HEK293T (cell line): ENCODE measurements around the gene HIRA.

Experiments used
- ARNT ChIP-seq: fragments of 450-650 bp; IDR thresholded peaks from 2 replicates; pipeline ENCODE4 v1.6.1; 2017; ENCODE audit warnings: mild to moderate bottlenecking
- BHLHE40 ChIP-seq: fragments of 450-650 bp; IDR thresholded peaks from 2 replicates; pipeline ENCODE4 v1.6.1; 2016; ENCODE audit warnings: mild to moderate bottlenecking, moderate library complexity, borderline replicate concordance
- ELF4 ChIP-seq: fragments of 450-650 bp; IDR thresholded peaks from 2 replicates; pipeline ENCODE4 v1.6.1; 2017; ENCODE audit warnings: antibody characterized with exemption
- FOXA1 ChIP-seq: fragments of 450-650 bp; IDR thresholded peaks from 2 replicates; pipeline ENCODE4 v1.6.1; 2016; ENCODE audit warnings: mild to moderate bottlenecking
- FOXK2 ChIP-seq: fragments of 450-650 bp; IDR thresholded peaks from 2 replicates; pipeline ENCODE4 v1.6.1; 2016; ENCODE audit warnings: mild to moderate bottlenecking
- FOXM1 ChIP-seq: fragments of 450-650 bp; IDR thresholded peaks from 2 replicates; pipeline ENCODE4 v1.6.1; 2017; ENCODE audit warnings: mild to moderate bottlenecking, borderline replicate concordance
- HDGF ChIP-seq: fragments of 450-650 bp; IDR thresholded peaks from 2 replicates; pipeline ENCODE4 v1.6.1; 2017; ENCODE audit warnings: antibody characterized with exemption, borderline replicate concordance
- NFRKB ChIP-seq: fragments of 450-650 bp; IDR thresholded peaks from 2 replicates; pipeline ENCODE4 v1.6.1; 2016; ENCODE audit warnings: mild to moderate bottlenecking, moderate library complexity
- SP1 ChIP-seq: fragments of 450-650 bp; IDR thresholded peaks from 2 replicates; pipeline ENCODE4 v1.6.1; 2017
- SUZ12 ChIP-seq: fragments of 450-650 bp; IDR thresholded peaks from 2 replicates; pipeline ENCODE4 v1.6.1; 2016; ENCODE audit warnings: mild to moderate bottlenecking
- TARDBP ChIP-seq: fragments of 450-650 bp; IDR thresholded peaks from 2 replicates; pipeline ENCODE4 v1.6.1; 2016
- ZNF384 ChIP-seq: fragments of 450-650 bp; IDR thresholded peaks from 2 replicates; pipeline ENCODE4 v1.6.1; 2016
- TF ChIP-seq, protein P1 (sequence below): fragments of 450-650 bp; IDR thresholded peaks from 2 replicates; pipeline ENCODE4 v1.6.1; 2016

DNA sequence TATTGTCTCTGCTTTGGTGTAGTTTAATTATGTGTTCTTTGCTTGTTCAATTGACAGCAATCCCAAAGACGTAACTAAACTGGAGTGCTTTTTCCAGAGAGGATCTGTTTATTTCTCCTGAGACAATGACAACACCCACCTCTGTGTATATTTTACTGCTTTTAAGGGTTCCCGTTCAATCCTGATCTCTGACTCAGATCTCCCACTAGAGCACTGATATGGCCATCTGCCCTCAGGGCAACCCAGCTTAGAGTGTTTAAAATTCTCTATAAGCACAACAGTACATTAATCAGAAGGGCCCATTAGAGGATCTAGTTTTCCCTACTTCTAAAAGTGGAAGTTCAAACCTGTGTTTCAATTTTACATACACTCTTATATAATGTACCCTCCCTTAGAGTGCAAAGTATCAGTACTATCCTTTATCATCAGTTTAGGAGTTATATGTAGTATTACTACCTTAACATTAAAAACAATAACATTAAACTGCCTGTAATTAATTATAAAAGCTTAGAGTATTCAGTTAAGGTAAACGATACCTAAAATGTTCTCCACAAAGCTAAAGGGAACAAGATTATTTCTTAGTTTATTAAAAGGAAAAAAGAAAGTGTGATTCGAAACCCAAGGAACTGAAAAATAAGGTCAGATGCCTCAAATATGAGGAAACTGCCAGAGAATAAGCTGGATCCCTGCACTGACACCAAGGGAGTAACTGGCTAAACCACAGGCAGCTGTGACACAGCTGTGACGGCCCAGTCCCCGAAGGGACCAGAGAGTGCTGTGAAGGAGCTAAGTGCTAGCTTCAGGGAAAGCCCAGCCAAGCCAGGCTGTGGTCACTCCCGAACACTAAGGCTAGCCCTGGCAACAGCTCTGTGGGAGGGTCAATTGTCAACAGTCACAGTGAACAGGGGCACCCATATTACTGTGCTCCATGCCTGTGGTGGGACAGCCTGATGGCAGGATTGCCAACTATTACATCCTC, 32.2 kb upstream of the HIRA start:
- TF ChIP-seq SUZ12 (no peak), ARNT (no peak), FOXM1 (no peak), SP1 (no peak), HDGF (no peak), FOXA1 (no peak), FOXK2 (no peak), ZNF384 (no peak), TARDBP (no peak), BHLHE40 (no peak), NFRKB (no peak), ELF4 (no peak)
- TF ChIP-seq, protein P1, sequence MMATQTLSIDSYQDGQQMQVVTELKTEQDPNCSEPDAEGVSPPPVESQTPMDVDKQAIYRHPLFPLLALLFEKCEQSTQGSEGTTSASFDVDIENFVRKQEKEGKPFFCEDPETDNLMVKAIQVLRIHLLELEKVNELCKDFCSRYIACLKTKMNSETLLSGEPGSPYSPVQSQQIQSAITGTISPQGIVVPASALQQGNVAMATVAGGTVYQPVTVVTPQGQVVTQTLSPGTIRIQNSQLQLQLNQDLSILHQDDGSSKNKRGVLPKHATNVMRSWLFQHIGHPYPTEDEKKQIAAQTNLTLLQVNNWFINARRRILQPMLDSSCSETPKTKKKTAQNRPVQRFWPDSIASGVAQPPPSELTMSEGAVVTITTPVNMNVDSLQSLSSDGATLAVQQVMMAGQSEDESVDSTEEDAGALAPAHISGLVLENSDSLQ: no peak
